ENCODE data around the gene LRP3. TPM values are rescaled to one million over a fixed set of nuclear protein-coding genes. Genes with fewer than 3 reads are reported as not detected.
A peak's percentile ranks its signal among the peaks of the same experiment; 100 is the strongest.
"Not testable (repeated sequence)": the region's sequence is repeated elsewhere in the genome, so short reads cannot be mapped to it uniquely, and the experiment has no call there.

Gene LRP3
- total RNA-seq, 8 experiments from 2014 or later: 9.1 to 29.2 (median 24.0) TPM

- Histone ChIP-seq H3K4me1 (replicated peaks in 1 of 2) (no peaks in the 10 kb centered on the region), H3K4me3 (no peak overlapping the region), H3K27ac (no peak overlapping the region)
- 0 to 65% (median 47%) methylated on average over 1 to 9 of the region's 11 CpGs; no CpG with 5 or more reads in 2 of the 10 experiments for WGBS, 10 experiments
- no peak for ATAC-seq (replicated peaks in 6 of 8)
- in situ Hi-C loops (cut with MboI; ENCODE audit: low pct_unique_long_range_greater_than_20kb in 2 of 9, low sequenced_read_pairs in 9 of 9, unreplicated experiment in 9 of 9): no loop called here
Measured at GRCh38 chr19:33186431-33187182, 7.5 kb upstream of the LRP3 start.

GRCh38 chr19:33187183-33187540 lies 7.0 kb upstream of the LRP3 start:
- in situ Hi-C loops (cut with MboI; ENCODE audit: low pct_unique_long_range_greater_than_20kb in 2 of 9, low sequenced_read_pairs in 9 of 9, unreplicated experiment in 9 of 9): no loop called here
- H3K4me3 ChIP-seq: no peak overlapping the region

GRCh38 chr19:33189453-33189852 lies 4.7 kb upstream of the LRP3 start:
- no peak for ATAC-seq (replicated peaks in 6 of 8)
- H3K4me1 ChIP-seq (replicated peaks in 1 of 2): peaks cover 5 to 8% of the 10 kb centered on the region in 2 donors
- no peak overlapping the region for H3K4me3 ChIP-seq
- no peak overlapping the region for H3K27ac ChIP-seq
- in situ Hi-C loops (cut with MboI; ENCODE audit: low pct_unique_long_range_greater_than_20kb in 2 of 9, low sequenced_read_pairs in 9 of 9, unreplicated experiment in 9 of 9): no loop called here
- no CpG with 5 or more reads among the region's 1 CpG for WGBS, 10 experiments

More at GRCh38 chr19:33187183-33187540, 7.0 kb upstream of the LRP3 start:
- no peak overlapping the region for H3K27ac ChIP-seq
- WGBS, 10 experiments: 31 to 50% (median 34%) methylated on average over 2 to 5 of the region's 8 CpGs; no CpG with 5 or more reads in 7 of the 10 experiments
- no peaks in the 10 kb centered on the region for H3K4me1 ChIP-seq (replicated peaks in 1 of 2)
- no peak for ATAC-seq (replicated peaks in 6 of 8)

GRCh38 chr19:33191092-33191491 lies 3.0 kb upstream of the LRP3 start:
- H3K27ac ChIP-seq; H3K4me3 ChIP-seq; ATAC-seq (replicated peaks in 6 of 8); in situ Hi-C loops (cut with MboI; ENCODE audit: low pct_unique_long_range_greater_than_20kb in 2 of 9, low sequenced_read_pairs in 9 of 9, unreplicated experiment in 9 of 9): not testable (repeated sequence)
- 57 to 100% (median 83%) methylated on average over 1 to 4 of the region's 4 CpGs; no CpG with 5 or more reads in 2 of the 10 experiments for WGBS, 10 experiments
- peaks cover 8 to 14% of the 10 kb centered on the region in 2 donors for H3K4me1 ChIP-seq (replicated peaks in 1 of 2)

- in situ Hi-C loops (cut with MboI; ENCODE audit: low pct_unique_long_range_greater_than_20kb in 2 of 9, low sequenced_read_pairs in 9 of 9, unreplicated experiment in 9 of 9): no loop called here
- Histone ChIP-seq H3K4me1 (replicated peaks in 1 of 2) (peaks cover 10 to 15% of the 10 kb centered on the region in 2 donors), H3K27ac (no peak overlapping the region), H3K4me3 (no peak overlapping the region)
- ATAC-seq (replicated peaks in 6 of 8): no peak
- 63 to 100% (median 81%) methylated on average over 2 to 3 of the region's 6 CpGs; no CpG with 5 or more reads in 6 of the 10 experiments for WGBS, 10 experiments
Measured at GRCh38 chr19:33191501-33191900, 2.6 kb upstream of the LRP3 start.

- Histone ChIP-seq H3K27ac (no peak overlapping the region), H3K4me1 (replicated peaks in 1 of 2) (peaks cover 10 to 15% of the 10 kb centered on the region in 2 donors), H3K4me3 (no peak overlapping the region)
- WGBS, 10 experiments: 61 to 95% (median 77%) methylated on average over 1 to 6 of the region's 7 CpGs; no CpG with 5 or more reads in 6 of the 10 experiments
- in situ Hi-C loops (cut with MboI; ENCODE audit: low pct_unique_long_range_greater_than_20kb in 2 of 9, low sequenced_read_pairs in 9 of 9, unreplicated experiment in 9 of 9): no loop called here
- no peak for ATAC-seq (replicated peaks in 6 of 8)
Measured at GRCh38 chr19:33192010-33192409, 2.1 kb upstream of the LRP3 start.

- Histone ChIP-seq H3K4me1 (replicated peaks in 1 of 2) (peaks cover 10 to 15% of the 10 kb centered on the region in 2 donors), H3K27ac (peak overlapping the region; percentile 3 to 72), H3K4me3 (peak overlapping the region; percentile 64 to 96 (median 76))
- in situ Hi-C loops (cut with MboI; ENCODE audit: low pct_unique_long_range_greater_than_20kb in 2 of 9, low sequenced_read_pairs in 9 of 9, unreplicated experiment in 9 of 9): no loop called here
- no peak for ATAC-seq (replicated peaks in 6 of 8)
- 54 to 100% (median 89%) methylated on average over 1 to 7 of the region's 8 CpGs; no CpG with 5 or more reads in 2 of the 10 experiments for WGBS, 10 experiments
Measured at GRCh38 chr19:33193269-33193864, 763 bp upstream of the LRP3 start.

- Histone ChIP-seq H3K4me1 (replicated peaks in 1 of 2) (peaks cover 10 to 15% of the 10 kb centered on the region in 2 donors), H3K27ac (peak overlapping the region; percentile 54 to 72), H3K4me3 (peak overlapping the region; percentile 64 to 96 (median 76))
- WGBS, 10 experiments: no CpG with 5 or more reads among the region's 57 CpGs
- ATAC-seq (replicated peaks in 6 of 8): peak; percentile 25 to 56 (median 36)
- in situ Hi-C loops (cut with MboI; ENCODE audit: low pct_unique_long_range_greater_than_20kb in 2 of 9, low sequenced_read_pairs in 9 of 9, unreplicated experiment in 9 of 9): no loop called here
Measured at GRCh38 chr19:33194532-33194885, 379 bp downstream of the LRP3 start.

GRCh38 chr19:33194886-33195644 lies 935 bp downstream of the LRP3 start:
- peaks cover 10 to 15% of the 10 kb centered on the region in 2 donors for H3K4me1 ChIP-seq (replicated peaks in 1 of 2)
- H3K27ac ChIP-seq: peak overlapping the region; percentile 54 to 72
- in situ Hi-C loops (cut with MboI; ENCODE audit: low pct_unique_long_range_greater_than_20kb in 2 of 9, low sequenced_read_pairs in 9 of 9, unreplicated experiment in 9 of 9): no loop called here
- WGBS, 10 experiments: 0% methylated on average over 1 of the region's 49 CpGs; no CpG with 5 or more reads in 9 of the 10 experiments
- peak overlapping the region; percentile 64 to 96 (median 76) for H3K4me3 ChIP-seq
- ATAC-seq (replicated peaks in 6 of 8): peak; percentile 23 to 72 (median 30)

GRCh38 chr19:33195645-33196347 lies 1.7 kb downstream of the LRP3 start:
- in situ Hi-C loops (cut with MboI; ENCODE audit: low pct_unique_long_range_greater_than_20kb in 2 of 9, low sequenced_read_pairs in 9 of 9, unreplicated experiment in 9 of 9): no loop called here
- H3K4me1 ChIP-seq (replicated peaks in 1 of 2): peaks cover 10 to 15% of the 10 kb centered on the region in 2 donors
- WGBS, 10 experiments: 0 to 100% (median 77%) methylated on average over 1 to 5 of the region's 17 CpGs; no CpG with 5 or more reads in 6 of the 10 experiments
- peak in 1 of 8 experiments; percentile 3 for ATAC-seq (replicated peaks in 6 of 8)
- H3K27ac ChIP-seq: peak overlapping the region in 1 of 2 donors; percentile 72
- H3K4me3 ChIP-seq: peak overlapping the region; percentile 64 to 96 (median 76)

- Histone ChIP-seq H3K4me3 (no peak overlapping the region), H3K27ac (no peak overlapping the region), H3K4me1 (replicated peaks in 1 of 2) (peaks cover 10 to 15% of the 10 kb centered on the region in 2 donors)
- no peak for ATAC-seq (replicated peaks in 6 of 8)
- in situ Hi-C loops (cut with MboI; ENCODE audit: low pct_unique_long_range_greater_than_20kb in 2 of 9, low sequenced_read_pairs in 9 of 9, unreplicated experiment in 9 of 9): no loop called here
- WGBS, 10 experiments: 80 to 100% (median 92%) methylated on average over 1 to 7 of the region's 10 CpGs; no CpG with 5 or more reads in 3 of the 10 experiments
Measured at GRCh38 chr19:33196446-33197193, 2.5 kb downstream of the LRP3 start.

GRCh38 chr19:33197591-33198000 lies 3.5 kb downstream of the LRP3 start:
- no peak for ATAC-seq (replicated peaks in 6 of 8)
- no peak overlapping the region for H3K27ac ChIP-seq
- WGBS, 10 experiments: 91 to 100% (median 100%) methylated on average over 2 to 4 of the region's 11 CpGs; no CpG with 5 or more reads in 6 of the 10 experiments
- H3K4me3 ChIP-seq: no peak overlapping the region
- in situ Hi-C loops (cut with MboI; ENCODE audit: low pct_unique_long_range_greater_than_20kb in 2 of 9, low sequenced_read_pairs in 9 of 9, unreplicated experiment in 9 of 9): no loop called here
- peaks cover 10 to 15% of the 10 kb centered on the region in 2 donors for H3K4me1 ChIP-seq (replicated peaks in 1 of 2)

Data from motor neuron (in vitro differentiated cells).